ENCODE data around the gene BNIP5. TPM values are rescaled to one million over a fixed set of nuclear protein-coding genes. Genes with fewer than 3 reads are reported as not detected.

Gene BNIP5
- total and polyA plus RNA-seq, 2 experiments from 2014 or later: 0.12 TPM; not detected in 1

DNA sequence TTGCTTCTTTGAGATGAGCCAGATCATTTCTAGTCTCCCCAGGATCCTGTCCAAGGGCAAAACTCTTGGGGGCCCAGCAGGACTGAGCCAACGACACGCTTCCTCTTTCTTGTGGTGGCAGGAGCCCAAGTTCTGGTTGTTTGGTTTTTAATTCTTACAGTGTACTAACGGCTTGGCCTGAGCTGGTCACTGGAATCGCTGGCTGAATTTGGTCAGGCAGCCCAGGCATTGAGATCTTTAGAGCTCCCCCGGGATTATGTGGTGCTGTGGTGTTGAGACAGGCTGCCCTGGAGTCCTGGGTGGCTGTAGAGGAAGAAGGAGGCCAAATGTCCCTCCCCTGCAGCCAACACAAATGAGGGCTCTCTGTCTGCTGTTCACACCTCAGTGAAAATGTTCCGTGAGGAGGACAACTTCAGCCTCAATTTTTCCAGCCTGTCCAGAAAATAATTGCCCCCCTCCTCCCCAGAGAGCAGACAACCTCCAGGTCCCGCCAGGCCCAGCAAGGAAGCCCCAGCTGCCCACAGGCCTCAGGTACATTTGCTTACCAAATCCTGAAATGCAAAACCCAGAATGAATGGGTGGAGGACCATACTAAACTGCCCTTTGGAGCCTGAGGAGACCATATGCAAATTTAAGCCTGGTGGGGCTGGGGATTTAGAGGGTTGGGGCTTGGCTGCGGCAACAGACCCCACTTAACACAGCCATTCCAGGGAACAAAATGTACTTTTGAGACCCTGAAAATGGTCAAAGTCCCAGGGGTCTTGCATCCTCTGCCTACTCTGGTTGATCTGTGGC, 23.6 kb downstream of the BNIP5 start:
- no peaks in the 10 kb centered on the region for H3K4me1 ChIP-seq (ENCODE audit: low read depth)

DNA sequence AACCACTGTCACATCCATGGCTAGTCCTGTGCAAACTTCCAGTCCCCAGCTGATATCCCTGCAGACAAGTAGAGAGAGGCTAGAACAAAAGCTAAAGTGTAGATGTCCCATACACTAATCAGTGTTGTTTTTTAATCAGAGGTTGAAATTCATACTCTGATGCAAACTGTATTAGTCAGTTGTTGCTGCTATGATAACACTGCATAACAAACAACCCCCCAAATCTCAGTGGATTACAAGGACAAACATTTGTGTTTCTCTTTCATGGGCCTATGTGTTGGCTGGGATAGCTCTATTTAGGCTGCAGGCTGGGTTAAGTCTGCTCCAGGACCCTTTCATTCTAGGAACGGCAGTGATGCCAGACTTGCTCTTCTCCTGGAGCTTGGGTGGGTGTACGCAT, 26.8 kb downstream of the BNIP5 start:
- Histone ChIP-seq H3K4me1 (ENCODE audit: low read depth) (no peaks in the 10 kb centered on the region), H3K9me3 (ENCODE audit: low read depth) (no peaks in the 10 kb centered on the region), H3K27me3 (no peaks in the 10 kb centered on the region), H3K36me3 (no peaks in the 10 kb centered on the region), H3K4me3 (no peak overlapping the region), H3K27ac (no peak overlapping the region)
- TF ChIP-seq, protein P1, sequence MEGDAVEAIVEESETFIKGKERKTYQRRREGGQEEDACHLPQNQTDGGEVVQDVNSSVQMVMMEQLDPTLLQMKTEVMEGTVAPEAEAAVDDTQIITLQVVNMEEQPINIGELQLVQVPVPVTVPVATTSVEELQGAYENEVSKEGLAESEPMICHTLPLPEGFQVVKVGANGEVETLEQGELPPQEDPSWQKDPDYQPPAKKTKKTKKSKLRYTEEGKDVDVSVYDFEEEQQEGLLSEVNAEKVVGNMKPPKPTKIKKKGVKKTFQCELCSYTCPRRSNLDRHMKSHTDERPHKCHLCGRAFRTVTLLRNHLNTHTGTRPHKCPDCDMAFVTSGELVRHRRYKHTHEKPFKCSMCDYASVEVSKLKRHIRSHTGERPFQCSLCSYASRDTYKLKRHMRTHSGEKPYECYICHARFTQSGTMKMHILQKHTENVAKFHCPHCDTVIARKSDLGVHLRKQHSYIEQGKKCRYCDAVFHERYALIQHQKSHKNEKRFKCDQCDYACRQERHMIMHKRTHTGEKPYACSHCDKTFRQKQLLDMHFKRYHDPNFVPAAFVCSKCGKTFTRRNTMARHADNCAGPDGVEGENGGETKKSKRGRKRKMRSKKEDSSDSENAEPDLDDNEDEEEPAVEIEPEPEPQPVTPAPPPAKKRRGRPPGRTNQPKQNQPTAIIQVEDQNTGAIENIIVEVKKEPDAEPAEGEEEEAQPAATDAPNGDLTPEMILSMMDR (IDR thresholded peaks at IDR 0.05; ENCODE audit: low read depth, low read length): no peak
- no peak for DNase-seq (ENCODE audit: low read depth in 1 of 2, low spot score in 1 of 2)

More for the DNA sequence above, 23.6 kb downstream of the BNIP5 start:
- Histone ChIP-seq H3K36me3 (no peaks in the 10 kb centered on the region), H3K4me3 (no peak overlapping the region), H3K27ac (no peak overlapping the region), H3K27me3 (no peaks in the 10 kb centered on the region), H3K9me3 (ENCODE audit: low read depth) (no peaks in the 10 kb centered on the region)
- peak in 1 of 2 donors; percentile 35 for DNase-seq (ENCODE audit: low read depth in 1 of 2, low spot score in 1 of 2)
- TF ChIP-seq, protein P1 (IDR thresholded peaks at IDR 0.05; ENCODE audit: low read depth, low read length): no peak

DNA sequence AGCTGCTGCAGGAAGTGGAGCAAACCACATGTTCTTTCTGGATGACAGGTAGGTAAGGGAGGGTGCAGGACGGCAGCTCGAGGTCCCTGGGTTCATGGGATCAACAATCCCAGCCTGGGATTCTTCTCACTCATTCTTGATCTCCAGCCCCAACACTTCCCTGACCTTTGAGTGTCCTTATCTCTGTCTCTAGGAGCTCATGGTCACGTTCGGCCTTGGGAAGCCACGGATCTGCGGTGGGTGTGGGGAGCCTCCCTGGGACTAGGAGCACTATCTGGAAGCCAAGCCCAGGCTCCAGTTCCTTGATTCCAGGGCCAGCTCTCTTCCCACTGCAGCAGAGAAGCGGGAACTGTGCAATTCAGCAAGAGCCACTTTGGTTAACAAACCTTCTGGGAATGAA, 27.5 kb downstream of the BNIP5 start:
- Histone ChIP-seq H3K9me3 (ENCODE audit: low read depth) (no peaks in the 10 kb centered on the region), H3K4me3 (no peak overlapping the region), H3K36me3 (no peaks in the 10 kb centered on the region), H3K27me3 (no peaks in the 10 kb centered on the region), H3K4me1 (ENCODE audit: low read depth) (no peaks in the 10 kb centered on the region), H3K27ac (no peak overlapping the region)
- TF ChIP-seq, protein P1 (IDR thresholded peaks at IDR 0.05; ENCODE audit: low read depth, low read length): no peak
- DNase-seq (ENCODE audit: low read depth in 1 of 2, low spot score in 1 of 2): no peak

DNA sequence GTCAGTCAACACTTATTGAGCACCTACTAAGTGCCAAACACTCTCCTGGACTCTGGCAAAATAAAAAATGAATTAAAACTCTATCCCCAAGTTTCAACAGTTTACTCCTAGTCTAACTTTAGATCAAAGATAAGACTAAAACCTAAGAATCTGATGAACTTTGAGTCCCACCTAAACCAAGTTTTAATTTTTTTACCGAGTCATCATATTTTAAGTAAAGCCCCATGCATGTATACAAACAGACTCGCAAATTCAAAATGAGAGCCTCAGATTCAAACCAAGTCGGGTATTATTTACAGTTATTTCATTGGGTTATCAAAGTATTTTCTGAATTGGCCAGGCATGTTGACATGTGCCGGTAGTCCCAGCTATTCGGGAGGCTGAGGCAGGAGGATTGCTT, 28.2 kb downstream of the BNIP5 start:
- no peak overlapping the region for H3K4me3 ChIP-seq
- no peaks in the 10 kb centered on the region for H3K36me3 ChIP-seq
- TF ChIP-seq, protein P1 (IDR thresholded peaks at IDR 0.05; ENCODE audit: low read depth, low read length): no peak
- no peaks in the 10 kb centered on the region for H3K27me3 ChIP-seq
- H3K9me3 ChIP-seq (ENCODE audit: low read depth): no peaks in the 10 kb centered on the region
- no peak for DNase-seq (ENCODE audit: low read depth in 1 of 2, low spot score in 1 of 2)
- no peak overlapping the region for H3K27ac ChIP-seq
- H3K4me1 ChIP-seq (ENCODE audit: low read depth): no peaks in the 10 kb centered on the region

DNA sequence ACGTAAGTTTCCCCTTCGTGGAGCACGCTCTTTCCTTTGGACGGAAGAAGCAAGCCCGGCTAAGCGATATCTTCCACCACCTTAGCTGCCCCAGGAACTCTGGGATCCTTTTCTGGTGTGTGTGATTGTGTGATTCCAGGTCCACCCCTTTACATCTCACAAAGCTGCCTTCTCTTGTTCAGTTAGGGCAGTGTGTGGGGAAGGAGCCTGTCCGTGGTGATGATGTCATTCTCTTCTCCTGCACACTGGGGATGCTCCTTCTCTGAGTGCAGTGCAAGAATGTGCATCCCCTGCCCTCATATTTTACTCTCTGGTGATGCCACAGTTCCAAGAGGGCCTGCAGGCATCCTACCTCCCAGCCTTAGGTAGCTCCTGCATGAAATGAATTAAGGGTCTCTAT, 30.3 kb downstream of the BNIP5 start:
- Histone ChIP-seq H3K4me1 (ENCODE audit: low read depth) (no peaks in the 10 kb centered on the region), H3K27ac (no peak overlapping the region), H3K9me3 (ENCODE audit: low read depth) (no peaks in the 10 kb centered on the region), H3K27me3 (no peaks in the 10 kb centered on the region), H3K36me3 (no peaks in the 10 kb centered on the region), H3K4me3 (no peak overlapping the region)
- no peak for DNase-seq (ENCODE audit: low read depth in 1 of 2, low spot score in 1 of 2)
- TF ChIP-seq, protein P1 (IDR thresholded peaks at IDR 0.05; ENCODE audit: low read depth, low read length): no peak
